ACC112 (cell line): ENCODE results near the gene GIGYF2.

ENCODE experiments used
- H2AFZ ChIP-seq: fragments of 200-600 bp; sonication (generic); one replicate; pipeline ENCODE4 v1.6.0; 2017; ENCODE audit warnings: antibody characterized with exemption, low read length; ENCODE audit not compliant: unreplicated experiment
- H3K27ac ChIP-seq: fragments of 200-600 bp; sonication (generic); 2 replicates; pipeline ENCODE4 v1.5.1; 2014; ENCODE audit warnings: low read depth, mild to moderate bottlenecking, antibody characterized with exemption, low read length, moderate library complexity
- H3K27me3 ChIP-seq: fragments of 200-600 bp; sonication (generic); 2 replicates; pipeline ENCODE4 v1.6.1; 2014; ENCODE audit warnings: mild to moderate bottlenecking, antibody characterized with exemption, low read length, moderate library complexity, mixed read lengths; ENCODE audit not compliant: insufficient read depth
- H3K36me3 ChIP-seq: fragments of 200-600 bp; sonication (generic); 2 replicates; pipeline ENCODE4 v1.6.1; 2016; ENCODE audit warnings: mild to moderate bottlenecking, antibody characterized with exemption, low read length, moderate library complexity, mixed read lengths; ENCODE audit not compliant: insufficient read depth
- H3K4me1 ChIP-seq: fragments of 200-600 bp; sonication (generic); one replicate; pipeline ENCODE4 v1.6.1; 2016; ENCODE audit warnings: low read length, mixed read lengths; ENCODE audit not compliant: insufficient read depth, unreplicated experiment, control insufficient read depth
- H3K4me3 ChIP-seq: fragments of 200-600 bp; sonication (generic); 2 replicates; pipeline ENCODE4 v1.5.1; 2014; ENCODE audit warnings: mild to moderate bottlenecking, low read depth, low read length
- H3K79me2 ChIP-seq: fragments of 200-600 bp; sonication (generic); one replicate; pipeline ENCODE4 v1.6.0; 2016; ENCODE audit warnings: low read length; ENCODE audit not compliant: control insufficient read depth, unreplicated experiment, insufficient read depth

Gene GIGYF2

GRCh38 chr2:232878855-232879617, 181.9 kb downstream of the GIGYF2 start:
- Histone ChIP-seq H3K27me3 (peaks cover 18% of the 10 kb centered on the region), H3K4me3 (no peak overlapping the region), H3K36me3 (no peaks in the 10 kb centered on the region), H3K4me1 (no peaks in the 10 kb centered on the region), H3K27ac (no peak overlapping the region), H2AFZ (no peak overlapping the region), H3K79me2 (no peaks in the 10 kb centered on the region)

- no peaks in the 10 kb centered on the region for H3K4me1 ChIP-seq
- no peak overlapping the region for H3K27ac ChIP-seq
- peaks cover 18% of the 10 kb centered on the region for H3K27me3 ChIP-seq
- H3K4me3 ChIP-seq: no peak overlapping the region
- no peaks in the 10 kb centered on the region for H3K79me2 ChIP-seq
- H2AFZ ChIP-seq: no peak overlapping the region
- no peaks in the 10 kb centered on the region for H3K36me3 ChIP-seq
Measured at GRCh38 chr2:232879618-232880494, 182.7 kb downstream of the GIGYF2 start.

GRCh38 chr2:232880764-232881351, 183.7 kb downstream of the GIGYF2 start:
- H3K27ac ChIP-seq: no peak overlapping the region
- H3K4me3 ChIP-seq: no peak overlapping the region
- H3K27me3 ChIP-seq: peaks cover 11% of the 10 kb centered on the region; the same call in 1 of the 2 replicates
- H2AFZ ChIP-seq: no peak overlapping the region
- no peaks in the 10 kb centered on the region for H3K36me3 ChIP-seq
- no peaks in the 10 kb centered on the region for H3K4me1 ChIP-seq
- no peaks in the 10 kb centered on the region for H3K79me2 ChIP-seq

GRCh38 chr2:232882085-232882484, 185.0 kb downstream of the GIGYF2 start:
- Histone ChIP-seq H3K4me3 (no peak overlapping the region), H2AFZ (no peak overlapping the region), H3K27ac (no peak overlapping the region), H3K79me2 (no peaks in the 10 kb centered on the region), H3K4me1 (no peaks in the 10 kb centered on the region), H3K36me3 (no peaks in the 10 kb centered on the region), H3K27me3 (peaks cover 2% of the 10 kb centered on the region; the same call in 1 of the 2 replicates)

- Histone ChIP-seq H2AFZ (no peak overlapping the region), H3K4me3 (no peak overlapping the region), H3K27me3 (no peaks in the 10 kb centered on the region), H3K4me1 (no peaks in the 10 kb centered on the region), H3K79me2 (no peaks in the 10 kb centered on the region), H3K27ac (no peak overlapping the region), H3K36me3 (no peaks in the 10 kb centered on the region)
Measured at GRCh38 chr2:232882505-232883115, 185.5 kb downstream of the GIGYF2 start.

- H3K36me3 ChIP-seq: no peaks in the 10 kb centered on the region
- no peak overlapping the region for H3K4me3 ChIP-seq
- no peaks in the 10 kb centered on the region for H3K79me2 ChIP-seq
- H2AFZ ChIP-seq: no peak overlapping the region
- H3K27me3 ChIP-seq: no peaks in the 10 kb centered on the region
- H3K27ac ChIP-seq: no peak overlapping the region
- H3K4me1 ChIP-seq: no peaks in the 10 kb centered on the region
Measured at GRCh38 chr2:232883116-232883721, 186.1 kb downstream of the GIGYF2 start.

- Histone ChIP-seq H3K27ac (no peak overlapping the region), H3K79me2 (no peaks in the 10 kb centered on the region), H3K36me3 (no peaks in the 10 kb centered on the region), H3K4me1 (no peaks in the 10 kb centered on the region), H3K27me3 (no peaks in the 10 kb centered on the region), H2AFZ (no peak overlapping the region), H3K4me3 (no peak overlapping the region)
Measured at GRCh38 chr2:232884001-232884421, 186.9 kb downstream of the GIGYF2 start.

- Histone ChIP-seq H2AFZ (no peak overlapping the region), H3K27me3 (no peaks in the 10 kb centered on the region), H3K4me3 (no peak overlapping the region), H3K4me1 (no peaks in the 10 kb centered on the region), H3K36me3 (no peaks in the 10 kb centered on the region), H3K27ac (no peak overlapping the region), H3K79me2 (no peaks in the 10 kb centered on the region)
Measured at GRCh38 chr2:232884549-232885263, 187.6 kb downstream of the GIGYF2 start.

GRCh38 chr2:232885264-232885961, 188.3 kb downstream of the GIGYF2 start:
- Histone ChIP-seq H3K27ac (no peak overlapping the region), H3K4me3 (no peak overlapping the region), H2AFZ (no peak overlapping the region), H3K4me1 (peaks cover under 1% of the 10 kb centered on the region), H3K79me2 (no peaks in the 10 kb centered on the region), H3K27me3 (no peaks in the 10 kb centered on the region), H3K36me3 (no peaks in the 10 kb centered on the region)
